ENCODE measurements around the gene DNAH2.

Gene DNAH2

DNA sequence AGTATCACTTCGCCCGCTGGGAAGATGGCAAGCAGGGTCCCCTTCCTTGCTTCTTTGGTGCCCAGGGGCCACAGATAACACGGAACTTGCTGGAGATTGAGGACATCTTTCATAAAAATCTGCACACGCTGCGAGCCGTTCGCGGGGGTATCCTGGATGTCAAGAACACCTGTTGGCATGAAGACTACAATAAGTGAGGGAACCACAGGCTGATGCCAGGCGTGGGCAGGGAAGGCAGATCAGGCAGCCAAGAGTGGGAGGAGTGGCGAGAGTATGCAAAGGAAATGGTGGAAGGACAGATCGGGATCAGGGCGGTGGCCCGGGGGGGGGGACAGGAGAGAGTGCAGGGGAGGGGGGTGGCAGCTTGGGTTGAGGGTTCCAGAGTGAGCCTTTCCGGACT, 22.2 kb downstream of the DNAH2 start:
- peaks cover 40% of the 10 kb centered on the region for H3K27me3 Mint-ChIP-seq
- H3K27ac Mint-ChIP-seq, result no peak overlapping the region
- no peak overlapping the region for H3K4me3 Mint-ChIP-seq
- no peak for DNase-seq
- no peaks in the 10 kb centered on the region for H3K9me3 Mint-ChIP-seq
- ATAC-seq, result no peak
- no peaks in the 10 kb centered on the region for H3K4me1 Mint-ChIP-seq

DNA sequence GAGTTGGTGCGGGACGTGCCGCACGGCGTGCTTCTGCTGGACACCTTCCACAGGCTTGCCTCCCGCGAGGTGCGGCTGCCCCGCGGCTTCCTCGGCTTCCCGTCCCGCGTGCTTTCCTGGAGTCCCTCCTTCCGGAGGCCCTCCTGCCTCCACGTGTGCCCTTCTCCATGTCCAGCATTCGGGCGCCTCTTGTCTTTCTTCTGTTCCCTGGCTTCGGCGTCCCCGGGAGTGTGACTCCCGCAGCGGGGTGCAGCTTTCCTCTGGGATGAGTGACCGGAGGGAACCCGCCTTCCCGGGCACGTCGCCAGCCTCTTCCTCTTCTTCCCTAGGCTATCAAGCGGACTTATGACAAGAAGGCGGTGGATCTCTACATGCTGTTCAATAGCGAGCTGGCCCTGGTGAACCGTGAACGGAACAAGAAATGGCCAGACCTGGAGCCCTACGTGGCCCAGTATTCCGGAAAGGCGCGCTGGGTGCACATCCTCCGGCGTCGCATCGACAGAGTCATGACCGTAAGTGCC, 23.0 kb downstream of the DNAH2 start:
- peaks cover 40% of the 10 kb centered on the region for H3K27me3 Mint-ChIP-seq
- H3K4me3 Mint-ChIP-seq, result peak overlapping the region in 1 of 2 donors; percentile 33
- no peak overlapping the region for H3K27ac Mint-ChIP-seq
- H3K4me1 Mint-ChIP-seq, result no peaks in the 10 kb centered on the region
- ATAC-seq, result no peak
- no peak for DNase-seq
- H3K9me3 Mint-ChIP-seq, result no peaks in the 10 kb centered on the region

DNA sequence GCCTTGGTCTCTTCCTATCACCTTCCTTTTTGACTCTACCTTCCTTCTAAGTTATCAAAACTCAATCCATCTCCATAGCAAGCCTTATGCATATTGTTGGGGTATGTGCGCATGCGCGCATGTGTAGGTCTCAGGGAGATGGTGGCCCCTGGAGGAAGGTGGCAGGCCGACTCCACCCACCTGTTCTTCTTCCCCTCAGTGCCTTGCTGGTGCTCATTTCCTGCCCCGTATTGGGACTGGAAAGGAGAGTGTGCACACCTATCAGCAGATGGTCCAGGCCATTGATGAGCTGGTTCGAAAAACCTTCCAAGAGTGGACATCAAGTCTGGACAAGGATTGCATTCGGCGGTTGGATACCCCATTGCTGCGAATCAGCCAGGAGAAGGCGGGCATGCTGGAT, 25.2 kb downstream of the DNAH2 start:
- no peaks in the 10 kb centered on the region for H3K9me3 Mint-ChIP-seq
- H3K4me3 Mint-ChIP-seq, result no peak overlapping the region

DNA sequence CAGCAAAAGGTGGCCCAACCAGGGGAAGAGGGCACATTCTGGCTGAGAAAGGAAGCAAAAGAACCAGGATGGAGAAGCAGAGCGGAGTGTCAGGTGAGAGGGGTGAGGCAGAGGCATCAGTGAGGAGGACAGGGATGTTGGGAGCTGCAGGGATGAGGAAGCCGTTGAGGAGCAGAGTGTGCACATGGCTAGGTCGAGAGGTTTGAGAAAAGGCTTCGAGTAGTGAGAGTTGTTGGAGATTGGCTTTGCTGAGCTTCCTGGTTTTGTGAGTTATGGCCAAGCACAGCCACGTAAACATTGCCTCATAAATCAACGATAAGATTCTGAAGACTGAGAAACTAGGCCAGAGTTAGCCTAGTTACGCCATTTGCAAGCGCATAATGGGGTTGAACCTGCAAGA, 26.9 kb downstream of the DNAH2 start:
- ATAC-seq, result no peak
- Mint-ChIP-seq H3K27ac (no peak overlapping the region), H3K9me3 (no peaks in the 10 kb centered on the region), H3K4me3 (no peak overlapping the region), H3K27me3 (peaks cover 29% of the 10 kb centered on the region), H3K4me1 (no peaks in the 10 kb centered on the region)
- no peak for DNase-seq

More for the DNA sequence above, 25.2 kb downstream of the DNAH2 start:
- ATAC-seq (no peak), DNase-seq (no peak)
- H3K27me3 Mint-ChIP-seq, result peaks cover 32% of the 10 kb centered on the region
- no peaks in the 10 kb centered on the region for H3K4me1 Mint-ChIP-seq
- no peak overlapping the region for H3K27ac Mint-ChIP-seq

DNA sequence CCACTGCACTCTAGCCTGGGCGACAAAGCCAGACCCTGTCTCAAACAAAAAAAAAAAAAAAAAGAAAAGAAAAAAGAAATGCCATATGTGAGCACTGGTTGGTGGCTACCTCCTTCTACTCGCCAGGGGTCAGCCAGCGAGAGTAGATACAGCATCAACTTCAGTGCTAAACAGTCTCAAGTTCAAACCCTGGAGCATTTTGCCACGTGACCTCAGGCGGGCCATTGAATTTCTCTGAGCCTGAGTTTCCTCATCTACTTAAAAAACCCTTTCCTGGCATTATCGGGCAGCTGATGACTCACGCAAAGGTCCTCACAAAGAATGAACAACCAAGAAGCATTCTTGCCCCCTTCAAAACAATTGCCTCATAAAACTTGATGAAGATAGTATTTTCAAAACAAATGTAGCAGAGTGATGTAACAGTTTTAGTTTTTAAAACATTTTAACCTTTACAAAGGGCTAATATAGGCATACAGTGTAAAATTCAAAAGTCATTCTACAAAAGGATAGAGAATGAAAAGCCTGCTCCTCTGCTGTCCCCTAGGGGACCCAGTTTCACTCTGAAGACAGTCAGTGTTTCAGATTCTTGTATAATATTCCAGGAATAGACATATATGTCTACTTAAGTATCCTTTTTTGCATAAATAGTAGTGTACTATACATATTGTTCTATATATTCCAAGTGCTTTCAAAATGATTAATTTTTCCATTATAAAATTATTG, 28.4 kb downstream of the DNAH2 start:
- Mint-ChIP-seq H3K27ac (peak overlapping the region in 1 of 2 donors; percentile 47), H3K4me1 (no peaks in the 10 kb centered on the region), H3K9me3 (no peaks in the 10 kb centered on the region), H3K4me3 (no peak overlapping the region), H3K27me3 (peaks cover 14% of the 10 kb centered on the region)
- DNase-seq (no peak), ATAC-seq (no peak)

DNA sequence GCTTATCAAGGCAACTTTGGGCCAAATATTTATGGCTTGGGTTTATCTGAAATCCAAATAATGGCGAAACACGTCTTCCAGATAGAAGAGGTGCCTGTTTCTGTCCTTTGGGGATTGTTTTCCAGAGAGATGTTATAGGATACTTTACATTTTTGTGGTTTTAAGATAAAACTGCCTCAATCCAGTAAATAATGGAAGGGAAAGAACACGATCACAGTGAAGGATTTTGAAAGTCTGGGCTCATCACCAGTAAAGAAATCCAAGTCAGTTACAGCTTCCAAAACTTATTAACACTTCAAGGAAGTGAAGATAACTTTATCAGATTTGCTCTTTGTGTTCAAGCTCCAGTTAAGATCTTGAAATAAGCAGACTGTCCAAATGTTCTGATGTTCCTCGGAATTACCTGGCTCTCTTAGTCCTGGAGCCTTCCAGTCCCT, 30.1 kb downstream of the DNAH2 start:
- DNase-seq (no peak), ATAC-seq (no peak)
- Mint-ChIP-seq H3K27me3 (peaks cover 7% of the 10 kb centered on the region), H3K4me1 (no peaks in the 10 kb centered on the region), H3K4me3 (no peak overlapping the region), H3K27ac (no peak overlapping the region), H3K9me3 (no peaks in the 10 kb centered on the region)

DNA sequence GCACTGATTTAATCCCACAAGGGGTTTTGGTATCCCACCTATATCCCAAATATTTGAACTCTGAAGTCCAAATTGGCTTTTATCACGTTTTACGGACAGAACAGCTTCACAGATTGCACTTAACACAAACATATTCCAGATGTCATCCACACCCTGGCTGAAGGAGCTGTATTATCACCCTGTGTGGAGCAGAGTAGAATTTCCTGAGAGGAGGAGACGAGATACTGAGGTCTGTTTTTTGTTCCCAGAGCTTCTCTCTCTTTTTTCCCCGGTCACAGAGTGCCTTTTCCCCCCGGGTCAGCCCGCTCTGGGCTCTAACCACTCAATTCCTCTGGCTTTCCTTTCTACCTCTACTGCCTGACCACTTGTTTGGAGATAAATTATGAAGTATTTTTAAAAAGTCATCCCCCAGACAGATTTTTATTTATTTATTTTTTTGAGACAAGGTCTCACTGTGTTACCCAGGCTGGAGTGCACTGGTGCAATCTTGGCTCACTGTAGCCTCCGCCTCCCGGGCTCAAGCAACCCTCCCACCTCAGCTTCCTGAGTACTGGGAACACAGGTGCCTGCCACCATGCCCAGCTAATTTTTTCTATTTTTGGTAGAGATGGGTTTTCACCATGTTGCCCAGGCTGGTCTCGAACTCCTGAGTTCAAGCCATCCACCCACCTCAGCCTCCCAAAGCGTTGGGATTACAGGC, 30.7 kb downstream of the DNAH2 start:
- H3K4me3 Mint-ChIP-seq, result no peak overlapping the region
- no peak overlapping the region for H3K27ac Mint-ChIP-seq
- no peak for DNase-seq
- no peak for ATAC-seq
- no peaks in the 10 kb centered on the region for H3K4me1 Mint-ChIP-seq
- peaks cover 12% of the 10 kb centered on the region for H3K27me3 Mint-ChIP-seq
- H3K9me3 Mint-ChIP-seq, result no peaks in the 10 kb centered on the region

DNA sequence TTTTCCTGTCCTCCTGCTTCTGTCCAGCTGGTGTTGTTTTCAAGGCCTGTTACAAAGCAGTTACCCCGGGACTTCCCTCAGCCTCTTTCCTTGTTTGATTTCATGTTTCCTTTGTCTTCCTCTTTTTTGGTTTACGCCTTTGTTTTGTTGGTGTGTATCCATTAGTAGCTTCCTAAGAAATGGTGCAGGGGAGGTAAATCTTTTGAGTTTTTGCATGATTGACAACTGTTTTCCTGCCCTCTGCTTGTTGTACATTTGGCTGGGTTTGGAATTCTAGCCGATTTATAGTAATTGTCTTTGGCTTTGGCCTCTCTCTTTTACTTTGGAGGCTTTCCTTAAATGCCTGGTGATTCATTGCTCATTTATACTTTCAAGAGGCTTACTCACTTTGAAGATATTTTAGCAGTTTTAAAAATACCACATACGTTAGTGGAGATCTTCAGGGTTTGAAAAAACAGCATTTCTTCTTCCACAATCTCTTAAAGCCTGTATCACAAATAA, 32.8 kb downstream of the DNAH2 start:
- Mint-ChIP-seq H3K9me3 (no peaks in the 10 kb centered on the region), H3K4me1 (no peaks in the 10 kb centered on the region), H3K27ac (no peak overlapping the region), H3K27me3 (peaks cover 13% of the 10 kb centered on the region), H3K4me3 (no peak overlapping the region)
- ATAC-seq (no peak), DNase-seq (no peak)

DNA sequence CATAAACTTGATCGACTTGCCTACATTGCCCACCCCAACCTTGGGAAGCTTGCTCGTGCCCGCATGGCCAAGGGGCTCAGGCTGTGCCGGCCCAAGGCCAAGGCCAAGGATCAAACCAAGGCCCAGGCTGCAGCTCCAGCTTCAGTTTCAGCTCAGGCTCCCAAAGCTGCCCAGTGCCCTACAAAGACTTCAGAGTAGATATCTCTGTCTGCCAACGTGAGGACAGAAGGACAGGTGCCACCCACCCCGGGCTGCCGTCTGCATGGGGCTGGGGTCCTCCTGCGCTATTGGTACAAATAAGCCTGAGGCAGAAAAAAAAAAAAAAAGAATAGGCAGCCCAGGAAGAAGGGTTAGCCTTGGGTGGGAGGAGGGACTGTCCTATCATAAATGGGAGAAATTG, 37.1 kb downstream of the DNAH2 start:
- Mint-ChIP-seq H3K4me3 (no peak overlapping the region), H3K4me1 (no peaks in the 10 kb centered on the region), H3K9me3 (no peaks in the 10 kb centered on the region), H3K27ac (no peak overlapping the region), H3K27me3 (peaks cover 13% of the 10 kb centered on the region)
- ATAC-seq (no peak), DNase-seq (no peak)

DNA sequence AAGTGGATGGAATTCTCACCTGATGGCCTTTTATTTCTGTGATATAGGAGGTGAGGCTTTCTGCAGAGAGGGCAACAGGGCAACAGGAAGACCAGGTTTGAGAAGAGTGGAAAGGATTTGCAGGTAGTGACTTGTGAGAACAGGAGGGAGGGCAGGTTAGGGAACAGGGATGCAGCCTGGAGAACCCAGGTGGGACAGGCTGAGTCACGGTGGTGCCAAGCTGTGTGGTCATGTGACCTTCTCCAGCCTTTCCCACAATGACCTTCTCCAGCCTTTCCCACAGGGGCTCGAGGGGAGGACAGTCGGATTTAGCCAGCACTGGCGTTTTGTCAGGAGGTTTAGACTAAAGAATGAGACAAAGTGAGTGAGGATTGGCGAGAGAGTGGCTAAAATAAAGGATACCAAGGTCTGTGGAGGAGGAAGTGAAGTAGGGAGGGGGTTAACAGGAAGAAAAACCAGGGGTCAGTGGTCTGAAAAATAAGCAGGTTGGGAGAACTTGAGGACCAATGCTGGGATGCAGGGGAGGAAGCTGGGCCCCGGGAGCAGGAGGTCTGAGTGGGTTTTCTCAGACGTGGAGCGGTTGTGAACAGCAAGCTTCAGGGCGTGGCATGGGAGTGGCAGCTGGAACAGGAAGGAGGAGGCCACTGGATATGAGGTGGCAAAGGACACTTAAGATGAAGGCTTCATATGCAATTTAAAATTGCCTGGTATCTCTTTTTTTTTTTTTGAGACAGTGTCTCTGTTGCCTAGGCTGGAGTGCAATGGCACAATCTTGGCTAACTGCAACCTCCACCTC, 37.7 kb downstream of the DNAH2 start:
- no peak for DNase-seq
- ATAC-seq, result no peak
- Mint-ChIP-seq H3K4me3 (no peak overlapping the region), H3K9me3 (no peaks in the 10 kb centered on the region), H3K27me3 (peaks cover 13% of the 10 kb centered on the region), H3K27ac (no peak overlapping the region), H3K4me1 (no peaks in the 10 kb centered on the region)

DNA sequence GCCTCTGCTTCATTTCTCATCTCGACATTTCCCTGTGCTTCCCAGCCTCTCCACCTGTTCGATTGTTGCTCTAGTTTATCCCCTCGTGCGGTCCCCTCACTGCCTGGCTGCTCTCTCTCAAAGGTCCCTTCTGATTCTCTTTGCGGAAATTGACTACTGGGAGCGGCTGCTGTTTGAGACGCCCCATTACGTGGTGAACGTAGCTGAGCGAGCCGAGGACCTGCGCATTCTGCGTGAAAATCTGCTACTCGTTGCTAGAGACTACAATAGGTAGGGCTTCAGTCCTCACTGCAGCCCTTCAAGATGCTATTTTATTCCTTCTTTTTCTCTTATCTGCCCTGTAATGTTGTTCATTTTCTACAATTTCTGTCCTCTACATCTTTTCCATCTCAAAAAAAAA, 39.4 kb downstream of the DNAH2 start:
- H3K9me3 Mint-ChIP-seq, result no peaks in the 10 kb centered on the region
- DNase-seq (no peak), ATAC-seq (no peak)
- H3K27ac Mint-ChIP-seq, result no peak overlapping the region
- no peaks in the 10 kb centered on the region for H3K4me1 Mint-ChIP-seq
- H3K27me3 Mint-ChIP-seq, result peaks cover 13% of the 10 kb centered on the region
- H3K4me3 Mint-ChIP-seq, result no peak overlapping the region

DNA sequence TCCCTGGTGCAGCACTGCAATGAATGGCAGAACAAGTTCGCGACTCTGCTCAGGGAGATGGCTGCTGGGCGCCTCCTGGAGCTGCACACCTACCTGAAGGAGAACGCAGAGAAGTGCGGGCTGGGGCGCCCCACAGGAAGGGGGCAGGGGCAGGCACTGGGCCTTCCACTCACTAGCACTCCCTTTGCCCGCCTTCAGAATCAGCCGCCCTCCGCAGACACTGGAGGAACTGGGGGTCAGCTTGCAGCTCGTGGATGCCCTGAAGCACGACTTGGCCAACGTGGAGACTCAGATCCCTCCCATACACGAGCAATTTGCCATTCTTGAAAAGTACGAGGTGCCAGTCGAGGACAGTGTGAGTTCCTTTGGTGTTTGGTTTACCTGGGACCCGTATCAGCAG, 46.4 kb downstream of the DNAH2 start:
- Mint-ChIP-seq H3K4me3 (no peak overlapping the region), H3K27ac (no peak overlapping the region), H3K27me3 (peaks cover 15% of the 10 kb centered on the region), H3K9me3 (no peaks in the 10 kb centered on the region), H3K4me1 (no peaks in the 10 kb centered on the region)
- ATAC-seq, result no peak
- DNase-seq, result no peak

DNA sequence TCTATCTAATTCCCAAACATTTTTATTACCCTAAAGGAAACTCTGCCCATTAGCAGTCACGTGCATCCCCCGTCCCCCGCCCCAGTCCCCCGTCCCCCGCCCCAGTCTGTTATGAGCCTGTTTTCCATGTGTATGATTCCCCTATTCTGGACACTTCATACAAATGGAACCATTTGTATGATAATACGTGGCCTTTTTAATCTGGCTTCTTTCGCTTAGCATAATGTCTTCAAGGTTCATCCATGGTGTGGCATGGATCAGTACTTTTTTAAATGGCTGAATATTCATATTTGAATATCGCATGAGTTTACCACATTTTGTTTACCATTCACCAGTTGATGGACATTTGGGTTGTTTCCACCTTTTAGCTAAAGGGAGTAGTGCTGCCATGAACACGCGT, 49.5 kb downstream of the DNAH2 start:
- no peak for ATAC-seq

DNA sequence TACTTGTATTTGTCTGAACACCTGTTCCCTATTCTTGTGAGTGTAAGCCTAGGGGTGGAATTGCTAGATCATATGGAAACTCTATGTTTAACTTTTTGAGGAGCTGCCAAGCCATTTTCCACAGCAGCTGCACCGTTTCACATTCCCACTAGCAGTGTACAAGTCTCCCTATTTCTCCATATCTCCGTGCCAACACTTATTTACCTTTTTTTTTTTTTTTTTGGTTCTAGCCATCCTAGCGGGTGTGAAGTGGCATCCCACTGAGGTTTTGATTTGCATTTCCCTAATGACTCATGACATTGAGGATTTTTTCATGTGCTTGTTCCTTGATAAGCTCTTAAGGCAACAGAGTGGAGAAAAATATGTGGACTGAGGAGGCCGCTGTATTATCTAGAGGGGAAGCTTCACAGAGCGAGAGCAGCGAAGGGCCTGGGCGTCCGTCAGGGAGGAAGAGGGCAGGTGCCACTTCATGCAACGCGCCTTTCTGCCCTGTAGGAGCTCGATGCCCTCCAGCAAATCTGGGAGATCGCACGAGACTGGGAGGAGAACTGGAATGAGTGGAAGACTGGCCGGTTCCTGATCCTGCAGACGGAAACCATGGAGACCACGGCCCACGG, 50.0 kb downstream of the DNAH2 start:
- Mint-ChIP-seq H3K4me1 (no peaks in the 10 kb centered on the region), H3K27me3 (peaks cover 15% of the 10 kb centered on the region), H3K9me3 (no peaks in the 10 kb centered on the region), H3K4me3 (no peak overlapping the region), H3K27ac (no peak overlapping the region)
- ATAC-seq, result no peak
- no peak for DNase-seq

More for the DNA sequence above, 49.5 kb downstream of the DNAH2 start:
- Mint-ChIP-seq H3K4me3 (no peak overlapping the region), H3K9me3 (no peaks in the 10 kb centered on the region), H3K27ac (no peak overlapping the region), H3K27me3 (peaks cover 15% of the 10 kb centered on the region), H3K4me1 (no peaks in the 10 kb centered on the region)
- DNase-seq, result no peak

DNA sequence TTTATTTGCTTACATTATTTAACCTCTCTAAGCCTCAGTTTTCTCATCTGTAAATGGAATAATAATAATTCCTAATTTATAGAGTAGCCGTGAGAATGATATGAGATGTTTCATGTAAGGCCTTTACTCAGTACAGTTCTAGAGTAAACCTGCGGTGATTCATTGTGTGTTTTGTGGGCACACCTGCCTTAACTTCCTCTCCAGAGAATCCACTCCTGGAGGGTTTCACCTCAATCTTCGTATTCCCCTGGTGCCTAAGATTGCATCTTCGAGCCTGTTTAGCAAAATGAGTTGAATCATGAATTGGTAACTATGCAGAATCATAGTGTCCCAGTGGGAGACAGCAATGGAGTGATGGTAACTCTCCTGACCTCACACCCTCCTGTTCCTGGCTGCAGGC, 52.3 kb downstream of the DNAH2 start:
- Mint-ChIP-seq H3K27ac (no peak overlapping the region), H3K27me3 (peaks cover 33% of the 10 kb centered on the region), H3K4me3 (no peak overlapping the region), H3K9me3 (no peaks in the 10 kb centered on the region), H3K4me1 (no peaks in the 10 kb centered on the region)
- no peak for DNase-seq
- no peak for ATAC-seq

All from stimulated activated naive CD8-positive, alpha-beta T cell treated with anti-CD3 and anti-CD28 coated beads, Interleukin-15, amount 100 ng/mL, for 72 hours (primary cell).